HepG2 (cell line): ENCODE data around the gene ANKRD55. TPM values are rescaled to one million over a fixed set of nuclear protein-coding genes. Genes with fewer than 3 reads are reported as not detected.

Experiments
- EHMT2 ChIP-seq: fragments of 200-600 bp; sonication (generic); IDR thresholded peaks from 2 replicates; pipeline ENCODE4 v1.7.0; 2017; ENCODE audit warnings: antibody characterized with exemption, low read depth, low read length, borderline replicate concordance
- FLYWCH1 ChIP-seq: sonication (generic); formaldehyde crosslinking; IDR thresholded peaks from 2 replicates; pipeline ENCODE4 v1.8.1; 2023; ENCODE audit warnings: mild to moderate bottlenecking, missing genetic modification reagents
- KLF16 ChIP-seq, 2 experiments: sonication (generic) in 1 of 2; formaldehyde crosslinking in 1 of 2; IDR thresholded peaks; 2 replicates each; pipeline versions ENCODE4 v1.6.1 to v1.8.0; 2016 to 2023; ENCODE audit warnings: missing genetic modification reagents in 2 of 2, missing compliant biosample characterization in 1 of 2
- NFKB2 ChIP-seq: sonication (generic); formaldehyde crosslinking; IDR thresholded peaks from 2 replicates; pipeline ENCODE4 v1.4.0; 2020; ENCODE audit warnings: missing genetic modification reagents, borderline replicate concordance
- REPIN1 ChIP-seq: sonication (generic); formaldehyde crosslinking; IDR thresholded peaks from 2 replicates; pipeline ENCODE4 v1.8.0; 2022; ENCODE audit warnings: missing genetic modification reagents, low read depth, mild to moderate bottlenecking, borderline replicate concordance
- RFX3 ChIP-seq: IDR thresholded peaks from 2 replicates; pipeline ENCODE4 v1.6.1; 2016; ENCODE audit warnings: missing biosample characterization, missing genetic modification reagents
- SMAD3 ChIP-seq: sonication (generic); formaldehyde crosslinking; IDR thresholded peaks from 2 replicates; pipeline ENCODE4 v1.4.0; 2020; ENCODE audit warnings: missing genetic modification reagents
- ZFY ChIP-seq: sonication (generic); formaldehyde crosslinking; IDR thresholded peaks from 2 replicates; pipeline ENCODE4 v1.4.0; 2020; ENCODE audit warnings: missing genetic modification reagents
- ZNF501 ChIP-seq: sonication (generic); formaldehyde crosslinking; IDR thresholded peaks from 2 replicates; pipeline ENCODE4 v1.5.1; 2020; ENCODE audit warnings: mild to moderate bottlenecking, moderate library complexity, missing genetic modification reagents
- ZNF577 ChIP-seq: sonication (generic); formaldehyde crosslinking; IDR thresholded peaks from 2 replicates; pipeline ENCODE4 v1.4.0; 2020; ENCODE audit warnings: mild to moderate bottlenecking, low read depth, missing genetic modification reagents, borderline replicate concordance
- ZNF629 ChIP-seq: sonication (generic); formaldehyde crosslinking; conservative IDR thresholded peaks from 2 replicates; pipeline ENCODE4 v1.5.0; 2020; ENCODE audit warnings: missing genetic modification reagents
- ZNF878 ChIP-seq: sonication (generic); formaldehyde crosslinking; IDR thresholded peaks from 2 replicates; pipeline ENCODE4 v1.8.1; 2023; ENCODE audit warnings: mild to moderate bottlenecking, missing genetic modification reagents, moderate library complexity
- polyA plus RNA-seq, 8 experiments: library from polyadenylated mRNA; depleted of rRNA in 3 of 8; stranded (reverse) in 7 of 8; unstranded in 1 of 8; fragments of >200 nt; fragmentation: Illumina TruSeq in 4 of 8; extraction: Trizol in 4 of 8; gene quantifications; 2 replicates each; pipeline versions ENCODE4 v1.2.1 to v1.2.3, GENCODE V29; 2011 to 2016; ENCODE audit warnings: low read depth in 4 of 8, missing spikeins in 1 of 8, mixed read lengths in 1 of 8; ENCODE audit not compliant: insufficient read depth in 1 of 8
- total RNA-seq, 5 experiments: library from RNA; depleted of rRNA; stranded (reverse); fragments of >200 nt; fragmentation: Illumina TruSeq; extraction: Trizol; gene quantifications; 2 replicates each; pipeline ENCODE4 v1.2.3, GENCODE V29; 2016; ENCODE audit warnings: low read depth in 1 of 5
- TF ChIP-seq, protein P1 (sequence below): sonication (generic); formaldehyde crosslinking; IDR thresholded peaks from 2 replicates; pipeline ENCODE4 v1.4.0; 2020; ENCODE audit warnings: mild to moderate bottlenecking, low read depth, missing genetic modification reagents
- TF ChIP-seq, protein P2 (sequence below): IDR thresholded peaks from 2 replicates; pipeline ENCODE4 v1.6.1; 2016; ENCODE audit warnings: low read depth, control low read depth
- TF ChIP-seq, protein P3 (sequence below): sonication (generic); formaldehyde crosslinking; IDR thresholded peaks from 2 replicates; pipeline ENCODE4 v1.9.0; 2021; ENCODE audit warnings: mild to moderate bottlenecking, missing genetic modification reagents
- TF ChIP-seq, protein P4 (sequence below): sonication (generic); formaldehyde crosslinking; IDR thresholded peaks from 2 replicates; pipeline ENCODE4 v1.4.0; 2020; ENCODE audit warnings: low read depth, missing genetic modification reagents

The ANKRD55 gene
- total and polyA plus RNA-seq, 2 of the 13 experiments (the other 11 are each of a cell fraction or from before 2014, with no cell fraction given) = 0.11 to 0.28 TPM

DNA sequence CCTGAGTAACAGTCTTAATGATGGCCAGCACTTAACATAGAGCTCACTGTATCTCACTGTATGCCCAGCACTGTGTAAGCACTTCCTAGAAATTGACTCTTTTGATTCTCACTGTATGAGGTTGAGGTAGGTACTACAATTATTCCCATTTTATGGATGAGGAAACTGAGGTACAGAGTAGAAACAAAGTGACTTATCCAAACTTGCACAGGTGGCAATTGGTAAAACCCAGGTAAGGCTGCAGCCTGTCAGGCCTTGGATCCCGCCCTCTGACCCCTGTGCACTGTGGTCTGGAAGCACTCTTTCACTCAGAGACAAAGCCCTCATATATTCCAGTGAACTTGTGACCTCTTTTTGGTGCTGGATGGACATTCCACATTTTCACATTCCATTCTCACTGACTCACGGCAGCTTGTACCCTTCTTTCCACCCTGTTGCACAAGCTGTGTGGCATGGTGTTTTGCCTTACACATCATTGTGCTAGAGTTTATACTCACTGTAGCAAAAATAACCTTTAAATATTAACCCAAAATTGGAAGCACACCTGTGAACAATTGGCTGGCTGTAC is 21.7 kb downstream of the ANKRD55 start (continued):
- TF ChIP-seq, protein P1, sequence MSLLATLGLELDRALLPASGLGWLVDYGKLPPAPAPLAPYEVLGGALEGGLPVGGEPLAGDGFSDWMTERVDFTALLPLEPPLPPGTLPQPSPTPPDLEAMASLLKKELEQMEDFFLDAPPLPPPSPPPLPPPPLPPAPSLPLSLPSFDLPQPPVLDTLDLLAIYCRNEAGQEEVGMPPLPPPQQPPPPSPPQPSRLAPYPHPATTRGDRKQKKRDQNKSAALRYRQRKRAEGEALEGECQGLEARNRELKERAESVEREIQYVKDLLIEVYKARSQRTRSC = no peak
- TF ChIP-seq ZNF629 (CRISPR knock-in tag) = peak; percentile 100
- TF ChIP-seq, protein P2, sequence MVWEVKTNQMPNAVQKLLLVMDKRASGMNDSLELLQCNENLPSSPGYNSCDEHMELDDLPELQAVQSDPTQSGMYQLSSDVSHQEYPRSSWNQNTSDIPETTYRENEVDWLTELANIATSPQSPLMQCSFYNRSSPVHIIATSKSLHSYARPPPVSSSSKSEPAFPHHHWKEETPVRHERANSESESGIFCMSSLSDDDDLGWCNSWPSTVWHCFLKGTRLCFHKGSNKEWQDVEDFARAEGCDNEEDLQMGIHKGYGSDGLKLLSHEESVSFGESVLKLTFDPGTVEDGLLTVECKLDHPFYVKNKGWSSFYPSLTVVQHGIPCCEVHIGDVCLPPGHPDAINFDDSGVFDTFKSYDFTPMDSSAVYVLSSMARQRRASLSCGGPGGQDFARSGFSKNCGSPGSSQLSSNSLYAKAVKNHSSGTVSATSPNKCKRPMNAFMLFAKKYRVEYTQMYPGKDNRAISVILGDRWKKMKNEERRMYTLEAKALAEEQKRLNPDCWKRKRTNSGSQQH = no peak; the same call in 1 of the 2 replicates
- TF ChIP-seq, protein P3, sequence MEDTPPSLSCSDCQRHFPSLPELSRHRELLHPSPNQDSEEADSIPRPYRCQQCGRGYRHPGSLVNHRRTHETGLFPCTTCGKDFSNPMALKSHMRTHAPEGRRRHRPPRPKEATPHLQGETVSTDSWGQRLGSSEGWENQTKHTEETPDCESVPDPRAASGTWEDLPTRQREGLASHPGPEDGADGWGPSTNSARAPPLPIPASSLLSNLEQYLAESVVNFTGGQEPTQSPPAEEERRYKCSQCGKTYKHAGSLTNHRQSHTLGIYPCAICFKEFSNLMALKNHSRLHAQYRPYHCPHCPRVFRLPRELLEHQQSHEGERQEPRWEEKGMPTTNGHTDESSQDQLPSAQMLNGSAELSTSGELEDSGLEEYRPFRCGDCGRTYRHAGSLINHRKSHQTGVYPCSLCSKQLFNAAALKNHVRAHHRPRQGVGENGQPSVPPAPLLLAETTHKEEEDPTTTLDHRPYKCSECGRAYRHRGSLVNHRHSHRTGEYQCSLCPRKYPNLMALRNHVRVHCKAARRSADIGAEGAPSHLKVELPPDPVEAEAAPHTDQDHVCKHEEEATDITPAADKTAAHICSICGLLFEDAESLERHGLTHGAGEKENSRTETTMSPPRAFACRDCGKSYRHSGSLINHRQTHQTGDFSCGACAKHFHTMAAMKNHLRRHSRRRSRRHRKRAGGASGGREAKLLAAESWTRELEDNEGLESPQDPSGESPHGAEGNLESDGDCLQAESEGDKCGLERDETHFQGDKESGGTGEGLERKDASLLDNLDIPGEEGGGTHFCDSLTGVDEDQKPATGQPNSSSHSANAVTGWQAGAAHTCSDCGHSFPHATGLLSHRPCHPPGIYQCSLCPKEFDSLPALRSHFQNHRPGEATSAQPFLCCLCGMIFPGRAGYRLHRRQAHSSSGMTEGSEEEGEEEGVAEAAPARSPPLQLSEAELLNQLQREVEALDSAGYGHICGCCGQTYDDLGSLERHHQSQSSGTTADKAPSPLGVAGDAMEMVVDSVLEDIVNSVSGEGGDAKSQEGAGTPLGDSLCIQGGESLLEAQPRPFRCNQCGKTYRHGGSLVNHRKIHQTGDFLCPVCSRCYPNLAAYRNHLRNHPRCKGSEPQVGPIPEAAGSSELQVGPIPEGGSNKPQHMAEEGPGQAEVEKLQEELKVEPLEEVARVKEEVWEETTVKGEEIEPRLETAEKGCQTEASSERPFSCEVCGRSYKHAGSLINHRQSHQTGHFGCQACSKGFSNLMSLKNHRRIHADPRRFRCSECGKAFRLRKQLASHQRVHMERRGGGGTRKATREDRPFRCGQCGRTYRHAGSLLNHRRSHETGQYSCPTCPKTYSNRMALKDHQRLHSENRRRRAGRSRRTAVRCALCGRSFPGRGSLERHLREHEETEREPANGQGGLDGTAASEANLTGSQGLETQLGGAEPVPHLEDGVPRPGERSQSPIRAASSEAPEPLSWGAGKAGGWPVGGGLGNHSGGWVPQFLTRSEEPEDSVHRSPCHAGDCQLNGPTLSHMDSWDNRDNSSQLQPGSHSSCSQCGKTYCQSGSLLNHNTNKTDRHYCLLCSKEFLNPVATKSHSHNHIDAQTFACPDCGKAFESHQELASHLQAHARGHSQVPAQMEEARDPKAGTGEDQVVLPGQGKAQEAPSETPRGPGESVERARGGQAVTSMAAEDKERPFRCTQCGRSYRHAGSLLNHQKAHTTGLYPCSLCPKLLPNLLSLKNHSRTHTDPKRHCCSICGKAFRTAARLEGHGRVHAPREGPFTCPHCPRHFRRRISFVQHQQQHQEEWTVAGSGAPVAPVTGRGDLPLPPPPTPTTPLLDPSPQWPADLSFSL (CRISPR knock-in tag) = peak; percentile 83
- peak; percentile 78; the same call in 1 of the 2 replicates for TF ChIP-seq SMAD3 (CRISPR knock-in tag)
- peak; percentile 48; the same call in 1 of the 2 replicates for TF ChIP-seq ZNF501 (CRISPR knock-in tag)
- TF ChIP-seq ZNF878 = peak; percentile 84; the same call in 1 of the 2 replicates
- TF ChIP-seq FLYWCH1 (CRISPR knock-in tag) = no peak
- TF ChIP-seq EHMT2 = peak; percentile 79; the same call in 1 of the 2 replicates
- TF ChIP-seq ZNF577 = no peak
- TF ChIP-seq RFX3 (CRISPR knock-in tag) = no peak
- TF ChIP-seq REPIN1 (CRISPR knock-in tag) = peak; percentile 59; the same call in 1 of the 2 replicates
- TF ChIP-seq KLF16 (CRISPR knock-in tag; IDR thresholded peaks at IDR 0.05) = peak in 1 of 2 experiments; percentile 77; a peak in 1 of 4 replicates
- TF ChIP-seq, protein P4, sequence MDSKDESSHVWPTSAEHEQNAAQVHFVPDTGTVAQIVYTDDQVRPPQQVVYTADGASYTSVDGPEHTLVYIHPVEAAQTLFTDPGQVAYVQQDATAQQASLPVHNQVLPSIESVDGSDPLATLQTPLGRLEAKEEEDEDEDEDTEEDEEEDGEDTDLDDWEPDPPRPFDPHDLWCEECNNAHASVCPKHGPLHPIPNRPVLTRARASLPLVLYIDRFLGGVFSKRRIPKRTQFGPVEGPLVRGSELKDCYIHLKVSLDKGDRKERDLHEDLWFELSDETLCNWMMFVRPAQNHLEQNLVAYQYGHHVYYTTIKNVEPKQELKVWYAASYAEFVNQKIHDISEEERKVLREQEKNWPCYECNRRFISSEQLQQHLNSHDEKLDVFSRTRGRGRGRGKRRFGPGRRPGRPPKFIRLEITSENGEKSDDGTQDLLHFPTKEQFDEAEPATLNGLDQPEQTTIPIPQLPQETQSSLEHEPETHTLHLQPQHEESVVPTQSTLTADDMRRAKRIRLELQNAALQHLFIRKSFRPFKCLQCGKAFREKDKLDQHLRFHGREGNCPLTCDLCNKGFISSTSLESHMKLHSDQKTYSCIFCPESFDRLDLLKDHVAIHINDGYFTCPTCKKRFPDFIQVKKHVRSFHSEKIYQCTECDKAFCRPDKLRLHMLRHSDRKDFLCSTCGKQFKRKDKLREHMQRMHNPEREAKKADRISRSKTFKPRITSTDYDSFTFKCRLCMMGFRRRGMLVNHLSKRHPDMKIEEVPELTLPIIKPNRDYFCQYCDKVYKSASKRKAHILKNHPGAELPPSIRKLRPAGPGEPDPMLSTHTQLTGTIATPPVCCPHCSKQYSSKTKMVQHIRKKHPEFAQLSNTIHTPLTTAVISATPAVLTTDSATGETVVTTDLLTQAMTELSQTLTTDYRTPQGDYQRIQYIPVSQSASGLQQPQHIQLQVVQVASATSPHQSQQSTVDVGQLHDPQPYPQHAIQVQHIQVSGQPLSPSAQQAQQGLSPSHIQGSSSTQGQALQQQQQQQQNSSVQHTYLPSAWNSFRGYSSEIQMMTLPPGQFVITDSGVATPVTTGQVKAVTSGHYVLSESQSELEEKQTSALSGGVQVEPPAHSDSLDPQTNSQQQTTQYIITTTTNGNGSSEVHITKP (CRISPR knock-in tag) = peak; percentile 23; the same call in 1 of the 2 replicates
- TF ChIP-seq ZFY (CRISPR knock-in tag) = 0 out of 2 replicates have a peak, but pooled peaks have one; percentile 39
- no peak for TF ChIP-seq NFKB2 (CRISPR knock-in tag)
